Fibroblast of villous mesenchyme (primary cell): Measurements from ENCODE around the gene SGSH. TPM values are rescaled to one million over a fixed set of nuclear protein-coding genes. Genes with fewer than 3 reads are reported as not detected.

ENCODE experiments used
- DNase-seq: peaks from one replicate; pipeline ENCODE4 v3.0.0-alpha.2; 2010; ENCODE audit warnings: low read depth
- H3K4me3 ChIP-seq: 2 replicates; pipeline ENCODE4 v1.5.1; 2011; ENCODE audit warnings: low read depth, mild to moderate bottlenecking, low read length
- CTCF ChIP-seq: IDR thresholded peaks from 2 replicates; pipeline ENCODE4 v1.5.1; 2012; ENCODE audit warnings: low read depth, mild to moderate bottlenecking, low read length; ENCODE audit not compliant: insufficient read depth
- total RNA-seq: library from RNA; depleted of rRNA; stranded (reverse); fragments of >200 nt; gene quantifications from 2 replicates; pipeline ENCODE4 v1.2.3, GENCODE V29; 2012

The SGSH gene
- total RNA-seq, 1 donor: 12.1 TPM

- TF ChIP-seq CTCF: no peak
- peak overlapping the region; percentile 87 for H3K4me3 ChIP-seq
- peak; percentile 15 for DNase-seq
Observed at GRCh38 chr17:80220736-80221215, 643 bp upstream of the SGSH start.

DNA sequence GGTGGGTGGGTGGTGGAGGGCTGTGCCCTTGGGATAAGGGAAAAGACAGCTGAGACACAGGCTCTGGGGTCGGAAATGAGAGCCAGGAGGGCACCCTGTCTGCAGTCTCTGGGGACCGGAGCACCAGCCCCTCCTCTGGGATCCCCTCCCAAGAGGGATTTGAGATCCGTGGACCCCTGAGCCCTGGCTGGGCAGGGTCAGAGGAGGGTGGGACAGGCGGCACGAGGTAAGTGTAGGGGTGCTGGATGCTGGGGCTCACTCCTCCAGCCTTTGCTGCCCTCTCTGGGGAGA is 425 bp downstream of the SGSH start:
- TF ChIP-seq CTCF: no peak
- H3K4me3 ChIP-seq: peak overlapping the region; percentile 87
- no peak for DNase-seq

DNA sequence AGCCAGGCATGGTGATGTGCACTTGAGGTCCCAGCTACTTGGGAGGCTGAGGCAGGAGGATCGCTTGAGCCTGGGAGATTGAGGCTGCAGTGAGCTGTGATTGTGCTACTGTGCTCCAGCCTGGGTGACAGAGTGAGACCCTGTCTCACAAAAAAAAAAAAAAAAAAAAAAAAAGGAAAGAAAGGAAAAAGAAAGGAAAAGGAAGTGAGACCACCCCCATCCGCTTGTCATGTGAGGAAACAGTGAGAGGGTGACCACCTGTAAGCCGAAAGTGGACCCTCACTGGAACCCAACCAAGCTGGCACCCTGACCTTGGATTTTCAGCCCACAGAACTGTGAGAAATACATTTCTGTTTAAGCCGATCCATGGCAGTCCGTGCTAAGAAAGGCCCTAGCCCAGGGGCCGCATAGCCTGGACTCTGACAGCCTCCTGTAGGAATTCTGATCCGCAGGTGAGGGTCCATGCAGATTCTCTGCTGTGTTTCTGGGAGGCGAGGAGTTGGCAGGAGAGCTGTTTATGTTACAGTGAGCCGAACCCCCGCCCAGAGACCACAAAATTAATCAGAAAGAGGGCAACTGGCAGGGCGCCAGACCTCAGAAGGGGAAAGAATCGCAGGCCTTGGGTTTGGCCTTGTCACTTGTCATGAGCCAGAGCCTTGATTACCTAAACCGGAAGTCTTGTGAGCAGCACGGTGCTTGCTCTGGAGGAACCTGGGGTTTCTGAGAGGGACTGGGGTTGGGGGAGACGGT is 945 bp downstream of the SGSH start:
- peak overlapping the region; percentile 87 for H3K4me3 ChIP-seq
- peak; percentile 90 for DNase-seq
- no peak for TF ChIP-seq CTCF

DNA sequence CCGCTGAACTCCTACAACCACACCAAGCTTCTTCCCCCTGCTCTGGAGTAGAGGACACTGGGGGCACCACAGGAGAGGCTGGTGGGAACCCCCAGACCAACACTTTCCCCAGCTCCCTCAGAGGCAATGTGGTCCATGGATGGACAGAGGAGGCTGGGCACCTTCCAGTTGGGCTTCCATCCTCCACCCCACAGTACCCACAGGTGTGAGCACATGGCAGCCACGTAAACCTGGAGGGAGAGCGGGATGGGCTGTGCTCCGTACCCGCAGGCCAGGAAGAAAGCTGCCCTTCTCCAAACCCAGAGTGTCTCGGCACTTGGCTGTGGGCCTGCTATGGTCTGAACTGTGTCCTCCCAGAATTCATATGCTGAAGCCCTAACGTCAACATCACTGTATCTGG is 1.7 kb downstream of the SGSH start:
- no peak for DNase-seq
- TF ChIP-seq CTCF: no peak
- no peak overlapping the region for H3K4me3 ChIP-seq

GRCh38 chr17:80217703-80218362 is 2.3 kb downstream of the SGSH start:
- no peak overlapping the region for H3K4me3 ChIP-seq
- TF ChIP-seq CTCF: no peak
- no peak for DNase-seq

- DNase-seq: no peak
- H3K4me3 ChIP-seq: no peak overlapping the region
- no peak for TF ChIP-seq CTCF
Observed at GRCh38 chr17:80216473-80217456, 3.4 kb downstream of the SGSH start.
